MM.1S (cell line): ENCODE measurements around the gene PIP4K2A.

ENCODE experiments used
- DNase-seq: peaks from one replicate; pipeline ENCODE4 v3.0.0-alpha.2; 2015
- H2AFZ ChIP-seq: fragments of 300-600 bp; sonication (generic); 2 replicates; pipeline ENCODE4 v1.6.0; 2016; ENCODE audit warnings: antibody characterized with exemption, low read length
- H3F3A ChIP-seq: fragments of 300-600 bp; sonication (generic); 2 replicates; pipeline ENCODE4 v1.6.1; 2016; ENCODE audit warnings: mild to moderate bottlenecking, antibody characterized with exemption, low read length, moderate library complexity, mixed read lengths; ENCODE audit not compliant: insufficient read depth
- H3K27ac ChIP-seq: fragments of 300-600 bp; sonication (generic); 2 replicates; pipeline ENCODE4 v1.5.1; 2016; ENCODE audit warnings: mild to moderate bottlenecking, low read length
- H3K27me3 ChIP-seq: fragments of 300-600 bp; sonication (generic); replicated peaks from 2 replicates; pipeline ENCODE4 v1.6.0; 2016; ENCODE audit warnings: low read length; ENCODE audit not compliant: insufficient read depth
- H3K36me3 ChIP-seq: fragments of 300-600 bp; sonication (generic); replicated peaks from 2 replicates; pipeline ENCODE4 v1.6.1; 2016; ENCODE audit warnings: mild to moderate bottlenecking, low read length, mixed read lengths; ENCODE audit not compliant: insufficient read depth
- H3K4me1 ChIP-seq: fragments of 300-600 bp; sonication (generic); 2 replicates; pipeline ENCODE4 v1.6.1; 2016; ENCODE audit warnings: low read length, mixed read lengths
- H3K4me2 ChIP-seq: fragments of 300-600 bp; sonication (generic); 2 replicates; pipeline ENCODE4 v1.6.0; 2016; ENCODE audit warnings: low read depth, low read length
- H3K4me3 ChIP-seq: fragments of 300-600 bp; sonication (generic); 2 replicates; pipeline ENCODE4 v1.5.1; 2016; ENCODE audit warnings: low read length, mixed read lengths
- H3K79me2 ChIP-seq: fragments of 300-600 bp; sonication (generic); 2 replicates; pipeline ENCODE4 v1.6.1; 2016; ENCODE audit warnings: mixed run types, low read length, mixed read lengths
- H3K9ac ChIP-seq: fragments of 300-600 bp; sonication (generic); 2 replicates; pipeline ENCODE4 v1.6.1; 2016; ENCODE audit warnings: low read length, mixed read lengths
- H3K9me2 ChIP-seq: fragments of 300-600 bp; sonication (generic); replicated peaks from 2 replicates; pipeline ENCODE4 v1.6.1; 2016; ENCODE audit warnings: mild to moderate bottlenecking, low read length, mixed read lengths; ENCODE audit not compliant: insufficient read depth
- H3K9me3 ChIP-seq: fragments of 300-600 bp; sonication (generic); replicated peaks from 2 replicates; pipeline ENCODE4 v1.6.1; 2016; ENCODE audit warnings: mild to moderate bottlenecking, low read length, mixed read lengths; ENCODE audit not compliant: insufficient read depth
- H4K20me1 ChIP-seq: fragments of 300-600 bp; sonication (generic); 2 replicates; pipeline ENCODE4 v1.6.1; 2016; ENCODE audit warnings: mild to moderate bottlenecking, low read length, moderate library complexity, mixed read lengths; ENCODE audit not compliant: insufficient read depth
- EZH2 ChIP-seq: fragments of 300-600 bp; sonication (generic); optimal IDR thresholded peaks from 2 replicates; pipeline ENCODE3; 2017; ENCODE audit warnings: low read depth, mild to moderate bottlenecking, antibody characterized with exemption, low read length, mixed read lengths
- EZH2phosphoT487 ChIP-seq: fragments of 300-600 bp; sonication (generic); IDR thresholded peaks from 2 replicates; pipeline ENCODE4 v1.6.1; 2018; ENCODE audit warnings: antibody characterized with exemption, low read length
- TF ChIP-seq, protein P1 (sequence below): fragments of 300-600 bp; sonication (generic); IDR thresholded peaks from 2 replicates; pipeline ENCODE4 v1.5.1; 2016; ENCODE audit warnings: antibody characterized with exemption, low read length, mixed read lengths

The PIP4K2A gene

DNA sequence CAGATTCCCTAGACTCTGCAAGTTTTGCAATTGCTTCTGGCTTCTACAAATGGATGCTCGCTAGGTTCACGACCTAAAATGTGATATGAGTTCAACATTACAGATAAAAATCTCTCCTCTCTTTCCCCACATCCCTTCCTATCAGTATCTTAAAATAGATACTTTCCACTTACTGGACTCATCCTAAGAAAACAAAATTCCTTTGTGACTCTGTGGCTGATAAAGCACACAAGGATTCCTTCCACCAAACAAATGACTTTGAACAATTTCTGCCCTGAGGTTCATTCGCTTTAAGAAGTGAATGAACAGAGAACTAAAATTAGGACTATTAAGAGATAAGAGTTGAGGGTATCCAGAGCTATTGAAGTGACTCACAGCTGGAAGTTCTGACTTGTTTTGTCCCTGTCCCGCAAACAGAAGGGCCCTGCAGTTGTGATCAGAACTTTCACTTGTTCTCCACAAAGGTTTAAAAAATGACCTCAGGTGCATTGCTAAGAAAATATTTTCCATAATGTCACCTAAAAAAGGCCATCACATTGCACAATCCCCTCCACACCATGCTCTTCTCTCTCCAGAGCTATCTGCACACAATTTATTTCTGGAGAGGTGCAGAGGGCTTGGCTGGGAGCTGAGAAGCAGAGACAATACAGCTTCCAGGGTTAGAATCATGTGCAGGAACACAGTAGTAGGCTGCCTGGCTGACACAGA is 96.1 kb downstream of the PIP4K2A start:
- TF ChIP-seq EZH2 (no peak), EZH2phosphoT487 (no peak)
- TF ChIP-seq, protein P1, sequence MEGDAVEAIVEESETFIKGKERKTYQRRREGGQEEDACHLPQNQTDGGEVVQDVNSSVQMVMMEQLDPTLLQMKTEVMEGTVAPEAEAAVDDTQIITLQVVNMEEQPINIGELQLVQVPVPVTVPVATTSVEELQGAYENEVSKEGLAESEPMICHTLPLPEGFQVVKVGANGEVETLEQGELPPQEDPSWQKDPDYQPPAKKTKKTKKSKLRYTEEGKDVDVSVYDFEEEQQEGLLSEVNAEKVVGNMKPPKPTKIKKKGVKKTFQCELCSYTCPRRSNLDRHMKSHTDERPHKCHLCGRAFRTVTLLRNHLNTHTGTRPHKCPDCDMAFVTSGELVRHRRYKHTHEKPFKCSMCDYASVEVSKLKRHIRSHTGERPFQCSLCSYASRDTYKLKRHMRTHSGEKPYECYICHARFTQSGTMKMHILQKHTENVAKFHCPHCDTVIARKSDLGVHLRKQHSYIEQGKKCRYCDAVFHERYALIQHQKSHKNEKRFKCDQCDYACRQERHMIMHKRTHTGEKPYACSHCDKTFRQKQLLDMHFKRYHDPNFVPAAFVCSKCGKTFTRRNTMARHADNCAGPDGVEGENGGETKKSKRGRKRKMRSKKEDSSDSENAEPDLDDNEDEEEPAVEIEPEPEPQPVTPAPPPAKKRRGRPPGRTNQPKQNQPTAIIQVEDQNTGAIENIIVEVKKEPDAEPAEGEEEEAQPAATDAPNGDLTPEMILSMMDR = no peak
- Histone ChIP-seq H2AFZ (no peak overlapping the region), H3K9ac (no peak overlapping the region), H3K9me2 (no peaks in the 10 kb centered on the region), H3K4me2 (no peak overlapping the region), H4K20me1 (no peaks in the 10 kb centered on the region), H3F3A (no peaks in the 10 kb centered on the region), H3K36me3 (no peaks in the 10 kb centered on the region), H3K4me1 (peaks cover 10% of the 10 kb centered on the region; the same call in 1 of the 2 replicates), H3K27ac (no peak overlapping the region), H3K27me3 (no peaks in the 10 kb centered on the region), H3K4me3 (no peak overlapping the region), H3K79me2 (peaks cover 80% of the 10 kb centered on the region), H3K9me3 (no peaks in the 10 kb centered on the region)
- DNase-seq = no peak

DNA sequence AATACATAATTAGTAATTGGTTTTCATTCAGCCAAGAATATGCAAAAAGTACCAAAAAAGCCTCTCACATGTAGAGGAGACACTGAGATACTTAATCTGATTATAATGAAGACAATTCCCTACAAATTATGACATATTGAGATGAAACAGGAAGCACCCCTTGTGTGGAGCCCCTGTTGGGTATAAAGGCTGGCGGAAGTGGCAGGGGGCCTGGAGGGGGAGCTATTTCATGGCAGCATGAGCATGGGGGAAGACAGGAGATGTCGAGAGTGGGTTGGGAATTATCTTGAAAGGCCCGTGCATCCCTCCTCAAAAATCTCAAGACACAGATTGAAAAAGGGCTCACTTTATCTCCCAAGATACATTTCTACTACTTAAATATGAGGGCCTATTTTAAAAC is 96.9 kb downstream of the PIP4K2A start:
- Histone ChIP-seq H3K27ac (no peak overlapping the region), H3K27me3 (no peaks in the 10 kb centered on the region), H4K20me1 (no peaks in the 10 kb centered on the region), H3K79me2 (peaks cover 73% of the 10 kb centered on the region), H3K9me2 (no peaks in the 10 kb centered on the region), H2AFZ (no peak overlapping the region), H3K4me3 (no peak overlapping the region), H3K9me3 (no peaks in the 10 kb centered on the region), H3F3A (no peaks in the 10 kb centered on the region), H3K4me2 (no peak overlapping the region), H3K4me1 (peaks cover 10% of the 10 kb centered on the region; the same call in 1 of the 2 replicates), H3K36me3 (no peaks in the 10 kb centered on the region), H3K9ac (no peak overlapping the region)
- no peak for DNase-seq
- TF ChIP-seq EZH2phosphoT487 (no peak), EZH2 (no peak)
- TF ChIP-seq, protein P1 = no peak

DNA sequence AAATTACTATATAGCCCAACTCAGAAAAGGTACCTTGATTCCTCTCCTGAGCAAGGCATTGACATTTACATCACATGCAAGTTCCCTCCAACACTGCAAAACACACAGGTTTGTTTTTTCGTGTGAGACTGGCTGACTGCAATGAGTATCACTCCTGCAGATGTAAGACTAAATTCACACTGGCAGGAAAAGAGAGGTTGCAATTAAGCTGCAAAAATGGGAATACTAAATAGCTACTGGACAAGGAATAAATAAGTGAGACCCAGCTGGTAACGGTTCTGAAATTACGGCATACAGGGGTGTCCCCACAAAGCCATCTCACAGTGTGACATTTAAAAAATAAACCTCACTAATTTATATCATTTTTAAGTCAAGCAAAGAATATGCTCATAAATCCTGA is 97.3 kb downstream of the PIP4K2A start:
- H3K4me3 ChIP-seq = no peak overlapping the region
- DNase-seq = no peak
- 0 out of 2 replicates have a peak, but pooled peaks cover 2% of the 10 kb centered on the region for H3F3A ChIP-seq
- no peaks in the 10 kb centered on the region for H3K9me2 ChIP-seq
- peaks cover 68% of the 10 kb centered on the region for H3K79me2 ChIP-seq
- no peaks in the 10 kb centered on the region for H4K20me1 ChIP-seq
- H3K36me3 ChIP-seq = no peaks in the 10 kb centered on the region
- no peak overlapping the region for H3K9ac ChIP-seq
- H3K4me1 ChIP-seq = peaks cover 12% of the 10 kb centered on the region
- TF ChIP-seq EZH2phosphoT487 (no peak), EZH2 (no peak)
- TF ChIP-seq, protein P1 = no peak
- no peak overlapping the region for H3K4me2 ChIP-seq
- no peaks in the 10 kb centered on the region for H3K9me3 ChIP-seq
- no peaks in the 10 kb centered on the region for H3K27me3 ChIP-seq
- no peak overlapping the region for H3K27ac ChIP-seq
- no peak overlapping the region for H2AFZ ChIP-seq
